ENCODE results near the gene ABCB8. TPM values are rescaled to one million over a fixed set of nuclear protein-coding genes. Genes with fewer than 3 reads are reported as not detected.
"Not testable (repeated sequence)": the region's sequence is repeated elsewhere in the genome, so short reads cannot be mapped to it uniquely, and the experiment has no call there.

ABCB8 gene
- total RNA-seq, 1 donor from 2014 or later = 20.4 TPM

DNA sequence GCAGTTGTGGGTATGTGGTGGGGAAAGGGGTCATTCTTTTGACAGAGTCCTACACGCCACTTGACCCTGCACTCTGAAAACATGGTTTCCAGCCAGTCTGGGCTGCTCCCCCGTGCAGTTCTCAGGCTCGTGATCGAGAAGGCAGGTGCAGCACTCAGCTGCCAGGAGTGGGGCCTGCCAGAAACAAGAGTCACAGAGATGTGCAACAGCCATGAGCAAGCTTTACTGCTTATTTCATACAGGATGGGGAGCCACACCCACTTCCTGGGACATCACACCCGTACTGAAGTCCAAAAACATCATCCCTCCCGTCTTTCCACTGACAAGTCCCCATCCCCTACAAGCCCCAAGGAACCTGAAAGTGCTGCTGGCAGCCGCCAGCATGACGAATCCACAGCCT is 13.3 kb upstream of the ABCB8 start:
- no peak for DNase-seq

DNA sequence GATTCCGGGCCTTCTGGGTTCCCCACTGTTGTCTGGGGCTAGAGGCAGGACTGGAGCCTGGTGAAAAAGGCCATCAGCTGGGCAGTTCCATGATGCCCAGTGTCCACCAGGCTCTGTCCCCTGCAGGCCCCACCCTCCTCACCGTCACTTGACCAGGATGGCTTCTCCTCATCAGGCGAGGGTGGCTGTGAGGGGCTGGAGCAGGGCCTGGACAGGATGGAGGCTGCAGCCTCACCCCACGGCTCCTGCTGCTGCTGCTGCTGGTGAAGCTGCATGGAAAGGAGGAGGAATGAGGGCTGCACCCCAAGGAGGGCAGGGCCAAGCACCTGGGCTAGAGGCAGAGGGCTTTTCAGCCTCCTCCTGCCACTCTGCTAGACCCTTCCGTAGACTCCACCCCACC is 12.3 kb upstream of the ABCB8 start:
- DNase-seq = no peak

GRCh38 chr7:151016505-151016904 is 11.7 kb upstream of the ABCB8 start:
- DNase-seq = no peak

DNA sequence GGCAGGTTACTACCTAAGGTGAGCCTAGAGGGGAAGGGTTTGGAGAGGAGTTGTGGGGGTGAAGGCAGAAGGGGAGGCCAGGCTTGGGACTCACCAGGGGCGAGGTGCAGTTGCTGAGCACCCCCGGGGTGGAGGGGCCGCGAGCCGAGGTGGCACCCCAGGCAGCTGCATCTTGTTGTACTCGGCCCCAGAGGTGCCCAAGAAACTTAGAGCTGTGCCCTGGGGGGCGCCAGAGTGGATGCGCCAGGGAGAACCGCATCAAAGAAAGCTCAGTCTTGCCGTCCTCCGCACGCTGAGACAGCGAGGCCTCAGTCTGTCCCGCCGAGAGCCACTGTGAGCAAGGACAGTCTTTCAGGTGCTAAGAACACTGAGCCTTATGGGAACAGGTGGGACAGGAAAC is 11.3 kb upstream of the ABCB8 start:
- no peak for DNase-seq

GRCh38 chr7:151017370-151017952 is 10.8 kb upstream of the ABCB8 start:
- DNase-seq = no peak

DNA sequence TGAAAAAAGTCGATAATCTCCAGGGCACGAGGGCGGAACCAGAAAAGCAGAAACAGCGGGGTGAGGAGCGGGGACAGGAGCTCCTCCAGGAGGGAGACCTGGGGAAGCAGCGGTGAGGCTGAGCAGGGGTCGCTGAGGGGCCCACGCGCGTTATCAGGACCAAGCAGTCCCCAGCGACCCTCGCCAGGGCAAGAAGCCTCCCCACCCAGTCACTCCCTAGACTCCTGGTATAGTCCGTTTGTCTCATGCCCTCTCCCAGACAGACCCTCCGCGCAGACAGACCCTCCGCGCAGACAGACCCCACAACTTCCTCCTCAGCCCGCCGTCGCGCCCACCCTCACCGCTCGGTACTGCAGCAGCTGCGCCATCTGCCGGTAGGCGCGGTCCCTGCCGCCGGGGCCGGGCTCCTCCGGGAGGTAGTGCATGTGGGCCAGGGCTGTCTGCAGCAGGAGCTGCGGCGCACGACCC is 10.3 kb upstream of the ABCB8 start:
- DNase-seq = peak; percentile 72

GRCh38 chr7:151018421-151019129 is 9.7 kb upstream of the ABCB8 start:
- no peak for DNase-seq

DNA sequence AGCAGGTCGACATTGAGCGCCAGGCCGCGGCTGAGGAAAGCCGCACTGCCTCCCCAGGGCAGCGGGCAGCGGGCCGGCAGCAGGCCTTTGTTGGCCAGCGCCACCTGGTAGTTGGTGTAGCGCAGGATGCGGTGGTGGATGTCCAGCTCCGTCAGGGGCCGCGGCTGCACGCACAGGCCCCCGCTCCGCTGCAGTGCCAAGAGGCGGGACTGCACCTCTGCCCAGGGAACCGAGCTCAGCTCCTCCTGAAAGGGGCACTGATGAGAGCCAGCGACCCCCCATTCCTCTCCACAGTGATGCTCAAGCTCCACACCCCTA is 9.2 kb upstream of the ABCB8 start:
- peak; percentile 54 for DNase-seq

DNA sequence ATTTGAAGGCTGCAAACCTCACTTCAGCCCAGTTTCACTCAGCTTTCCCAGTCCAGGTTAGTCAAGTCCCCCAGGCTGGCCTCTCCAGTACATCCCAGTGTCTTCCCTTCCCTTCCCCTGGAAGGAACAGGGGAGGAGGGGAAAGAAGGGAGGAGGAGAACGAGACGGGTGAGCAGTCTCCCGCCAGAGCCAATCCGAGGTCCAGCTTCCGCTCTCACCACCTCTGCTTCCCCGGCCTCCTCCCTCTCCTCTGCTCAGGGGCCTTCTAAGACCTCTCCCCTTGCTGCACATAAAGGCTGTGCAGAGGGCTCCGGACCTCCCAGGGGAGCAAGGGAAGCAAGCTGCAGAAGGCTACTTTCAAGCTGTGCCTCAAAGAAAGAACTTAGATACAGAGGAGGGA is 8.0 kb upstream of the ABCB8 start:
- DNase-seq = no peak

GRCh38 chr7:151023232-151023631 is 5.0 kb upstream of the ABCB8 start:
- DNase-seq = no peak

GRCh38 chr7:151024435-151025056 is 3.7 kb upstream of the ABCB8 start, which contains the start of gene ATG9B:
ATG9B (minus strand) TSS chr7:151024494; CDS start chr7:151024423, 71 bp downstream.
- no peak for DNase-seq

GRCh38 chr7:151025924-151026671 is 2.2 kb upstream of the ABCB8 start:
- DNase-seq = no peak

- not testable (repeated sequence) for DNase-seq
Observed at GRCh38 chr7:151026771-151027727, 1.2 kb upstream of the ABCB8 start.

DNA sequence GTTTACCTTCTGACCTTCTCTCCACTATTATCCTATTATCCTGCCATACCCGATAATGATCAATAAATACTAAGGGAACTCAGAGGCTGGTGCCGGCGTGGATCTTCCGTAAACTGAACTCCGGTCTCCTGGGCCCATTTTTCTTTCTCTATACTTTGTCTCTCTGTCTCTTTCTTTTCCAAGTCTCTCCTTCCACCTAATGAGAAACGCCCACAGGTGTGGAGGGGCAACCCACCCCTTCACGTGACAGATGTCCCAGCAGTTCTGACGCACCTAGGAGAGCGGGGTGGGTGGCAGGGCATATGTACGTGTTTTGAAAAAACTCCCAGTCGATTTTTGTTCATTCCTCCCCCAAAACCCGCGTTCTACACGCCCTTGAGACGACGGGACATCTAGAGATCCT is 521 bp upstream of the ABCB8 start:
- DNase-seq = not testable (repeated sequence)

- DNase-seq = no peak
Observed at GRCh38 chr7:151028948-151029501, 775 bp downstream of the ABCB8 start.

GRCh38 chr7:151031011-151031410 is 2.8 kb downstream of the ABCB8 start:
- DNase-seq = no peak

- no peak for DNase-seq
Observed at GRCh38 chr7:151032936-151033863, 5.0 kb downstream of the ABCB8 start.

DNA sequence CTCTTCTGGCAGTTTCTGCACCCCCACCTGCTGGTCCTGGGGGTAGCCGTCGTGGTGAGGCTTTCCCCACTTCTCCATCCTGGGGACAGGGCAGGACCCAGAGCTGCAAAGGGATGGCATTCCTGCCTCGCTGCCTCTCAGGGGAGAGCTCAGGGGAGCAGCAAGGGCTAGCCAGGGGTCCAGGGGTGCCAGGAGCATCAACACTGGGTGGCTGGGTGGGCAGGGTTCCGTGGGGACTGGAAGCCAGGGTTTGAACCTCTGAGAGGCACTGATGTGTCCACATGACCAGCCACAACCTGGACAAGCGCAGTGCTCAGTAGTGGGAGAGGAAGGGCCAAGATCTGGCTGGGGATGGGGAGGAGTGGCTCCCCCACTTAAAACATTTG is 5.6 kb downstream of the ABCB8 start:
- no peak for DNase-seq

DNA sequence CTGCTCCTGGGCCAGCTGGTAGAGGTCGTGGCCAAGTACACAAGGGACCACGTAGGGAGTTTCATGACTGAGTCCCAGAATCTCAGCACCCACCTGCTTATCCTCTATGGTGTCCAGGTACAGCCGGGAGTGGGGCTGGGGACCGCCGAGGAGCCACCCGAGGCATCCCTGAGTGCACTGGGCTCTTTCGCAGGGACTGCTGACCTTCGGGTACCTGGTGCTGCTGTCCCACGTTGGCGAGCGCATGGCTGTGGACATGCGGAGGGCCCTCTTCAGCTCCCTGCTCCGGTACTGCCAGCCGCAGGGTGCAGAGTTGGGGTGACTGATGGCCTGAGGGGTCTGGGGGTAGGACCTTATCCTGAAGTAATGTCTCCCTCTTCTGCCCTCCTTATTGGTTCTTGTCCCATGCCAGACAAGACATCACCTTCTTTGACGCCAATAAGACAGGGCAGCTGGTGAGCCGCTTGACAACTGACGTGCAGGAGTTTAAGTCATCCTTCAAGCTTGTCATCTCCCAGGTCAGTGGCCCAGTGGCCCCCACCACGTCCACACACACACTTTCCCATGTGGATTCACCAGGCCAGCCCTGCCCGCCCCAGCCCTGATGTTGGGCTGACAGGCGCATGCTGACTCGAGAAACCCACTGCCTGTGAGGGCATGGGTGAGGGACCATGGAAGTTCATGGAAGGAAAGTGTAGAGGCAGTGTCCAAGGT is 6.2 kb downstream of the ABCB8 start:
- no peak for DNase-seq

All from dermis blood vessel endothelial cell (primary cell).